HEK293 (cell line): ENCODE measurements around the gene PSMB11.

Source experiments
- HOXA7 ChIP-seq: sonication (generic); formaldehyde crosslinking; IDR thresholded peaks from 2 replicates; pipeline ENCODE4 v1.8.1; 2022; ENCODE audit warnings: missing genetic modification reagents, borderline replicate concordance
- YY2 ChIP-seq: fragments of 450-650 bp; formaldehyde crosslinking; IDR thresholded peaks from 2 replicates; pipeline ENCODE4 v1.5.1; 2016; ENCODE audit warnings: missing biosample characterization, missing genetic modification characterization
- ZNF112 ChIP-seq: fragments of 450-650 bp; formaldehyde crosslinking; IDR thresholded peaks from 2 replicates; pipeline ENCODE4 v1.5.0; 2017; ENCODE audit warnings: missing biosample characterization, missing genetic modification characterization
- ZNF146 ChIP-seq: fragments of 450-650 bp; formaldehyde crosslinking; IDR thresholded peaks from 2 replicates; pipeline ENCODE4 v1.5.1; 2016; ENCODE audit warnings: missing biosample characterization, missing genetic modification characterization
- ZNF157 ChIP-seq: fragments of 450-650 bp; formaldehyde crosslinking; IDR thresholded peaks from 2 replicates; pipeline ENCODE4 v1.5.1; 2016; ENCODE audit warnings: missing biosample characterization, missing genetic modification characterization
- ZNF558 ChIP-seq: fragments of 450-650 bp; formaldehyde crosslinking; IDR thresholded peaks from 2 replicates; pipeline ENCODE4 v1.5.1; 2016; ENCODE audit warnings: missing biosample characterization, missing genetic modification characterization
- ZNF837 ChIP-seq: fragments of 450-650 bp; formaldehyde crosslinking; IDR thresholded peaks from 2 replicates; pipeline ENCODE4 v1.5.1; 2016; ENCODE audit warnings: missing biosample characterization, missing genetic modification characterization
- TF ChIP-seq, protein P1 (sequence below): fragments of 450-650 bp; formaldehyde crosslinking; IDR thresholded peaks from 2 replicates; pipeline ENCODE4 v1.5.1; 2016; ENCODE audit warnings: missing biosample characterization, missing genetic modification characterization
- TF ChIP-seq, protein P2 (sequence below): fragments of 450-650 bp; formaldehyde crosslinking; IDR thresholded peaks from 2 replicates; pipeline ENCODE4; 2016; ENCODE audit warnings: missing biosample characterization, missing genetic modification characterization
- TF ChIP-seq, protein P3 (sequence below): fragments of 450-650 bp; formaldehyde crosslinking; IDR thresholded peaks from 2 replicates; pipeline ENCODE4 v1.5.1; 2016; ENCODE audit warnings: missing biosample characterization, missing genetic modification characterization
- TF ChIP-seq, protein P4 (sequence below): fragments of 450-650 bp; formaldehyde crosslinking; IDR thresholded peaks from 2 replicates; pipeline ENCODE4 v1.5.1; 2017; ENCODE audit warnings: missing biosample characterization, missing genetic modification characterization

DNA sequence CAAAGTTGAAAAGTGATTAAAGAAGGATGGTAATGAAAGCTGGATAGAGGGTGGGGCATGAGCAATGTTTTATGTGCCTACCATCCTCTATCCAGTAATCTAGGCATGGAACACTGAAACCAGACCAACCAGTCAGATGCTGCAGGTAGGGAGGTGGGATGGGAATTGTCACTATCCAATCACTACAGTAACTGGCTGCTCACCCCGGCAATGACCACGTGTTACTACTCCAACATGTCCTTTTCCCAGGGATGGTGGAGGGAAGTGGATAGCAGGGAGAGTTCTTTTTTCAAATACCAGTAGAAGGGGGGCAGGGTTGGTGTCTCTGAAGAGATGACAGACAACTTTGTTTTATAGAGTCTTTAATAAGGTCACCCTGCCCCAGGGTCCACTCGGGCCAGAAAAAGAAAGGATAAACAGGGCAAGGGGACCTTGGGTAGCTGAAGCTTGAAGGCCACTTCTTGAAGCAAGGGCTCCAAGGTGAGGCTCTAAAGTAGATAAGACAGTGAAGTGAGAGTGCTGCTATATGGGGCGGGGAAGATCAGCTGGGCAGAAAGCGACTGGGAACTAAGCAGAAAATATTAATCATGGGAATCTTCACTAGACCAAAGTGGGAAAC is 30.0 kb downstream of the PSMB11 start:
- TF ChIP-seq, protein P1, sequence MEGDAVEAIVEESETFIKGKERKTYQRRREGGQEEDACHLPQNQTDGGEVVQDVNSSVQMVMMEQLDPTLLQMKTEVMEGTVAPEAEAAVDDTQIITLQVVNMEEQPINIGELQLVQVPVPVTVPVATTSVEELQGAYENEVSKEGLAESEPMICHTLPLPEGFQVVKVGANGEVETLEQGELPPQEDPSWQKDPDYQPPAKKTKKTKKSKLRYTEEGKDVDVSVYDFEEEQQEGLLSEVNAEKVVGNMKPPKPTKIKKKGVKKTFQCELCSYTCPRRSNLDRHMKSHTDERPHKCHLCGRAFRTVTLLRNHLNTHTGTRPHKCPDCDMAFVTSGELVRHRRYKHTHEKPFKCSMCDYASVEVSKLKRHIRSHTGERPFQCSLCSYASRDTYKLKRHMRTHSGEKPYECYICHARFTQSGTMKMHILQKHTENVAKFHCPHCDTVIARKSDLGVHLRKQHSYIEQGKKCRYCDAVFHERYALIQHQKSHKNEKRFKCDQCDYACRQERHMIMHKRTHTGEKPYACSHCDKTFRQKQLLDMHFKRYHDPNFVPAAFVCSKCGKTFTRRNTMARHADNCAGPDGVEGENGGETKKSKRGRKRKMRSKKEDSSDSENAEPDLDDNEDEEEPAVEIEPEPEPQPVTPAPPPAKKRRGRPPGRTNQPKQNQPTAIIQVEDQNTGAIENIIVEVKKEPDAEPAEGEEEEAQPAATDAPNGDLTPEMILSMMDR (tag by site-specific recombination), result no peak
- TF ChIP-seq YY2 (tag by site-specific recombination) (no peak), ZNF112 (no peak), HOXA7 (CRISPR knock-in tag) (no peak), ZNF837 (no peak), ZNF558 (tag by site-specific recombination) (no peak), ZNF146 (tag by site-specific recombination) (no peak), ZNF157 (tag by site-specific recombination) (no peak)
- TF ChIP-seq, protein P2, sequence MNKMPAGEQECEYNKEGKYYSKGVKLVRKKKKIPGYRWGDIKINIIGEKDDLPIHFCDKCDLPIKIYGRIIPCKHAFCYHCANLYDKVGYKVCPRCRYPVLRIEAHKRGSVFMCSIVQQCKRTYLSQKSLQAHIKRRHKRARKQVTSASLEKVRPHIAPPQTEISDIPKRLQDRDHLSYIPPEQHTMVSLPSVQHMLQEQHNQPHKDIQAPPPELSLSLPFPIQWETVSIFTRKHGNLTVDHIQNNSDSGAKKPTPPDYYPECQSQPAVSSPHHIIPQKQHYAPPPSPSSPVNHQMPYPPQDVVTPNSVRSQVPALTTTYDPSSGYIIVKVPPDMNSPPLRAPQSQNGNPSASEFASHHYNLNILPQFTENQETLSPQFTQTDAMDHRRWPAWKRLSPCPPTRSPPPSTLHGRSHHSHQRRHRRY (tag by site-specific recombination), result no peak
- TF ChIP-seq, protein P3, sequence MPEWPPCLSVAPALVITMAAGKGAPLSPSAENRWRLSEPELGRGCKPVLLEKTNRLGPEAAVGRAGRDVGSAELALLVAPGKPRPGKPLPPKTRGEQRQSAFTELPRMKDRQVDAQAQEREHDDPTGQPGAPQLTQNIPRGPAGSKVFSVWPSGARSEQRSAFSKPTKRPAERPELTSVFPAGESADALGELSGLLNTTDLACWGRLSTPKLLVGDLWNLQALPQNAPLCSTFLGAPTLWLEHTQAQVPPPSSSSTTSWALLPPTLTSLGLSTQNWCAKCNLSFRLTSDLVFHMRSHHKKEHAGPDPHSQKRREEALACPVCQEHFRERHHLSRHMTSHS, result no peak
- TF ChIP-seq, protein P4, sequence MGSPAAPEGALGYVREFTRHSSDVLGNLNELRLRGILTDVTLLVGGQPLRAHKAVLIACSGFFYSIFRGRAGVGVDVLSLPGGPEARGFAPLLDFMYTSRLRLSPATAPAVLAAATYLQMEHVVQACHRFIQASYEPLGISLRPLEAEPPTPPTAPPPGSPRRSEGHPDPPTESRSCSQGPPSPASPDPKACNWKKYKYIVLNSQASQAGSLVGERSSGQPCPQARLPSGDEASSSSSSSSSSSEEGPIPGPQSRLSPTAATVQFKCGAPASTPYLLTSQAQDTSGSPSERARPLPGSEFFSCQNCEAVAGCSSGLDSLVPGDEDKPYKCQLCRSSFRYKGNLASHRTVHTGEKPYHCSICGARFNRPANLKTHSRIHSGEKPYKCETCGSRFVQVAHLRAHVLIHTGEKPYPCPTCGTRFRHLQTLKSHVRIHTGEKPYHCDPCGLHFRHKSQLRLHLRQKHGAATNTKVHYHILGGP, result no peak
